ENCODE results near the gene CD300C.

CD300C gene

GRCh38 chr17:74527081-74527480 is 18.8 kb downstream of the CD300C start:
- peaks cover 0 to 13% (median 3%) of the 10 kb centered on the region in 5 experiments for H3K9me3 ChIP-seq (ENCODE audit: control extremely low read depth in 1 of 5, control insufficient read depth in 4 of 5, insufficient read depth in 2 of 5, low read depth in 1 of 5, low read length in 4 of 5)
- CTCF ChIA-PET = interaction anchor here (1.0 to 2.5 kb wide), 5 partner anchors 16 to 164 kb away, joined by 3 to 14 read pairs (median 4); no protein-coding TSS in a partner anchor
- H3K4me1 ChIP-seq (ENCODE audit: control extremely low read depth in 1 of 4, control insufficient read depth in 4 of 4, insufficient read depth in 4 of 4, low read length in 3 of 4) = peaks cover 3 to 31% (median 26%) of the 10 kb centered on the region in 4 experiments
- no peak for DNase-seq
- 93% methylated on average over 4 of the region's 5 CpGs for WGBS (ENCODE audit: insufficient coverage)
- H3K27ac ChIP-seq (ENCODE audit: insufficient read depth in 1 of 2, low read depth in 1 of 2, low read length in 2 of 2, poor library complexity in 1 of 2, severe bottlenecking in 2 of 2) = no peak overlapping the region
- no peak overlapping the region for H3K4me3 ChIP-seq (ENCODE audit: control insufficient read depth in 1 of 7, extremely low read depth in 1 of 7, insufficient read depth in 4 of 7, low read depth in 2 of 7, low read length in 6 of 7)
- H3K27me3 ChIP-seq (replicated peaks in 2 of 5; ENCODE audit: control insufficient read depth in 4 of 5, insufficient read depth in 5 of 5, low read length in 4 of 5) = no peaks in the 10 kb centered on the region
- H3K36me3 ChIP-seq (ENCODE audit: control insufficient read depth in 4 of 4, insufficient read depth in 4 of 4, low read length in 3 of 4) = no peaks in the 10 kb centered on the region
- POLR2A ChIA-PET = no interaction called here

DNA sequence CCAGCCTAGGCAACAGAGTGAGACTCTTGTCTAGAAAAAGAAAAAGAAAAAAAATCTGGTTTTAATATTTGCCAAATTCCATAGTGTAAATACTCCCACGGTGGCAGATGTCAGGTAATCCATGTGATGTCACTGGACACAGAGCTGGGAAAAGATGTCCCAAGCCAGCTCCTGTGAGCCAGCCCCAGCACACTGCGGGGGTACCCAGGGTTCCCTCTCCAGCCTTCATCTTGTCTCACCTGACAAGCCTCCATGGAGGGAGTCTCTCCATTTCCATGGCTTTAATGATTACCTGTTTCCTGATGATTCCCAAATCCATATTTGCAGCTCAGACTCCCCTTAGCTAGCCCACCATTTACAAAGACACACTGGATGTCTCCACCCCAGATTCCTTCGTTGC is 19.2 kb downstream of the CD300C start:
- no peak overlapping the region for H3K4me3 ChIP-seq (ENCODE audit: control insufficient read depth in 1 of 7, extremely low read depth in 1 of 7, insufficient read depth in 4 of 7, low read depth in 2 of 7, low read length in 6 of 7)
- no peak overlapping the region for H3K27ac ChIP-seq (ENCODE audit: insufficient read depth in 1 of 2, low read depth in 1 of 2, low read length in 2 of 2, poor library complexity in 1 of 2, severe bottlenecking in 2 of 2)
- peaks cover 0 to 13% (median 3%) of the 10 kb centered on the region in 5 experiments for H3K9me3 ChIP-seq (ENCODE audit: control extremely low read depth in 1 of 5, control insufficient read depth in 4 of 5, insufficient read depth in 2 of 5, low read depth in 1 of 5, low read length in 4 of 5)
- WGBS (ENCODE audit: insufficient coverage) = 91% methylated on average over 1 of the region's 3 CpGs
- H3K27me3 ChIP-seq (replicated peaks in 2 of 5; ENCODE audit: control insufficient read depth in 4 of 5, insufficient read depth in 5 of 5, low read length in 4 of 5) = no peaks in the 10 kb centered on the region
- H3K4me1 ChIP-seq (ENCODE audit: control extremely low read depth in 1 of 4, control insufficient read depth in 4 of 4, insufficient read depth in 4 of 4, low read length in 3 of 4) = peaks cover under 1 to 31% (median 26%) of the 10 kb centered on the region in 4 experiments
- ChIA-PET POLR2A (no interaction called here), CTCF (interaction anchor here (1.0 to 2.5 kb wide), 6 partner anchors 16 to 164 kb away, joined by 3 to 14 read pairs (median 4); no protein-coding TSS in a partner anchor)
- DNase-seq = no peak
- H3K36me3 ChIP-seq (ENCODE audit: control insufficient read depth in 4 of 4, insufficient read depth in 4 of 4, low read length in 3 of 4) = no peaks in the 10 kb centered on the region

DNA sequence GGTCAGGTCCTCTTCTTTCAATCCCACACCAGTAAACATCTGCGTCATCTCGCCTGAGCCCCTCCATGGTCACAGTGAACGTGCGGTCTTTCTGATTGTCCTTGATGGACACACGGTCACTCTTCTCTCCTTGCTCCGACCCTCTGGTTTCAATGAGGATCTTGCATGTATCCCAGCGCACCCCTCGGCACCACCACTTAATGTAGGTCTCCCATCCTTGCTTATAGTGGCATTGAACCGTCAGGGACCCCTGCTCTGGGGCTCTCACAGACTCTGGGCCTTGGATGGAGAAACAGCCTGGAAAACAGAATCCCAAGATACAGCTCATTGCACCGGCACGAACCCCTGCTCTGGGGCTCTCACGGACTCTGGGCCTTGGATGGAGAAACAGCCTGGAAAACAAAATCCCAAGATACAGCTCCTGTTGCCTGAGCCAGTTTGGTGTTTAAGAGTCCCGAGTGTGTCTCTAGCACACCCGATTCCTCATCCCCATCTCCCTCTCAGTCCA is 20.1 kb downstream of the CD300C start:
- WGBS (ENCODE audit: insufficient coverage) = 96% methylated on average over 14 of the region's 14 CpGs
- no peak overlapping the region for H3K4me3 ChIP-seq (ENCODE audit: control insufficient read depth in 1 of 7, extremely low read depth in 1 of 7, insufficient read depth in 4 of 7, low read depth in 2 of 7, low read length in 6 of 7)
- H3K36me3 ChIP-seq (ENCODE audit: control insufficient read depth in 4 of 4, insufficient read depth in 4 of 4, low read length in 3 of 4) = no peaks in the 10 kb centered on the region
- no peak for DNase-seq
- no peaks in the 10 kb centered on the region for H3K27me3 ChIP-seq (replicated peaks in 2 of 5; ENCODE audit: control insufficient read depth in 4 of 5, insufficient read depth in 5 of 5, low read length in 4 of 5)
- peaks cover 0 to 31% (median 26%) of the 10 kb centered on the region in 4 experiments for H3K4me1 ChIP-seq (ENCODE audit: control extremely low read depth in 1 of 4, control insufficient read depth in 4 of 4, insufficient read depth in 4 of 4, low read length in 3 of 4)
- ChIA-PET CTCF (interaction anchor here (1.0 to 2.5 kb wide), 6 partner anchors 15 to 163 kb away, joined by 3 to 14 read pairs (median 4); no protein-coding TSS in a partner anchor), POLR2A (interaction anchor here (0.6 kb wide), 1 partner anchor 84 kb away, joined by 7 read pairs; no protein-coding TSS in a partner anchor)
- no peak overlapping the region for H3K27ac ChIP-seq (ENCODE audit: insufficient read depth in 1 of 2, low read depth in 1 of 2, low read length in 2 of 2, poor library complexity in 1 of 2, severe bottlenecking in 2 of 2)
- H3K9me3 ChIP-seq (ENCODE audit: control extremely low read depth in 1 of 5, control insufficient read depth in 4 of 5, insufficient read depth in 2 of 5, low read depth in 1 of 5, low read length in 4 of 5) = peaks cover 0 to 13% (median 3%) of the 10 kb centered on the region in 5 experiments

DNA sequence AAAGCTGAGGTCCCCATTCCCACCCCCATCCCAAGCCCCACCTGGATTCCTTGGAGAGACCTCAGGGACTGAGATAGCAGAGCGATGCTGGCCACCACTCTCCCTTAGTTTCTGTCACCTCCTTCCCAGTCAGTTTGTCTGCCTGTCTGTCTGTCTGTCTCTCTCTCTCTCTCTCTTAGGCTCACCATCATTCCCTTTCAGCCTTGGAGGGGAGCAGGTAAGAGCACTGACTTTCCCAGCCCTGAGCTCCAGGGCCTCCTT is 20.5 kb downstream of the CD300C start:
- no peak for DNase-seq
- ChIA-PET CTCF (interaction anchor here (1.2 to 2.5 kb wide), 2 partner anchors 146 to 157 kb away, joined by 3 to 14 read pairs; no protein-coding TSS in a partner anchor), POLR2A (interaction anchor here (0.6 kb wide), 1 partner anchor 84 kb away, joined by 7 read pairs; no protein-coding TSS in a partner anchor)
- Histone ChIP-seq H3K9me3 (ENCODE audit: control extremely low read depth in 1 of 5, control insufficient read depth in 4 of 5, insufficient read depth in 2 of 5, low read depth in 1 of 5, low read length in 4 of 5) (peaks cover 0 to 13% (median 3%) of the 10 kb centered on the region in 5 experiments), H3K4me3 (ENCODE audit: control insufficient read depth in 1 of 7, extremely low read depth in 1 of 7, insufficient read depth in 4 of 7, low read depth in 2 of 7, low read length in 6 of 7) (no peak overlapping the region), H3K27me3 (replicated peaks in 2 of 5; ENCODE audit: control insufficient read depth in 4 of 5, insufficient read depth in 5 of 5, low read length in 4 of 5) (no peaks in the 10 kb centered on the region), H3K36me3 (ENCODE audit: control insufficient read depth in 4 of 4, insufficient read depth in 4 of 4, low read length in 3 of 4) (no peaks in the 10 kb centered on the region), H3K27ac (ENCODE audit: insufficient read depth in 1 of 2, low read depth in 1 of 2, low read length in 2 of 2, poor library complexity in 1 of 2, severe bottlenecking in 2 of 2) (no peak overlapping the region), H3K4me1 (ENCODE audit: control extremely low read depth in 1 of 4, control insufficient read depth in 4 of 4, insufficient read depth in 4 of 4, low read length in 3 of 4) (peaks cover 0 to 33% (median 30%) of the 10 kb centered on the region in 4 experiments)
- WGBS (ENCODE audit: insufficient coverage) = 100% methylated on average over 1 of the region's 1 CpG

GRCh38 chr17:74524653-74525464 is 21.1 kb downstream of the CD300C start:
- Histone ChIP-seq H3K36me3 (ENCODE audit: control insufficient read depth in 4 of 4, insufficient read depth in 4 of 4, low read length in 3 of 4) (no peaks in the 10 kb centered on the region), H3K27me3 (replicated peaks in 2 of 5; ENCODE audit: control insufficient read depth in 4 of 5, insufficient read depth in 5 of 5, low read length in 4 of 5) (no peaks in the 10 kb centered on the region), H3K27ac (ENCODE audit: insufficient read depth in 1 of 2, low read depth in 1 of 2, low read length in 2 of 2, poor library complexity in 1 of 2, severe bottlenecking in 2 of 2) (no peak overlapping the region), H3K4me1 (ENCODE audit: control extremely low read depth in 1 of 4, control insufficient read depth in 4 of 4, insufficient read depth in 4 of 4, low read length in 3 of 4) (peaks cover 0 to 38% (median 34%) of the 10 kb centered on the region in 4 experiments), H3K9me3 (ENCODE audit: control extremely low read depth in 1 of 5, control insufficient read depth in 4 of 5, insufficient read depth in 2 of 5, low read depth in 1 of 5, low read length in 4 of 5) (peaks cover 0 to 13% (median 3%) of the 10 kb centered on the region in 5 experiments), H3K4me3 (ENCODE audit: control insufficient read depth in 1 of 7, extremely low read depth in 1 of 7, insufficient read depth in 4 of 7, low read depth in 2 of 7, low read length in 6 of 7) (no peak overlapping the region)
- ChIA-PET CTCF (interaction anchor here (1.2 to 2.5 kb wide), 3 partner anchors 68 to 156 kb away, joined by 3 to 14 read pairs (median 3); no protein-coding TSS in a partner anchor), POLR2A (no interaction called here)
- 89% methylated on average over 6 of the region's 11 CpGs for WGBS (ENCODE audit: insufficient coverage)
- DNase-seq = no peak

DNA sequence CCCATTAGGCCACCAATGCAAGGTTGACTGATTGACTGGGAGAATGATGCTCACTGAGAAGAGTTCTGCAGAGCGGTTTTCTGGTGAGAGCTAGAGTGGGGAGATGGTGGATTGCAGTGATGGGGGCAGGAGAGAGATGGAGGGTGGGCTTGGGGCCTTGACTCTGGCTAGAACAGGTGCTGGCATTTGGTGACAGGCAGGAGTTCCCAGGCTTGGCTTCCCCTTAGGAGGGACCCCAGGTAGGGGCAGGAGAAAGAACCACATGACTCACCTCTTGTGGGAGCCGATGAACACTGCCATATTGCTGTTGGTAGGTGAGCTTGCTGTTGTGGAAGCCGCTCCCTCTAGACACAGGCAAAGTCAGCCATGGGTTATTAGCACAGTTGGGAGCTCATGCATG is 22.6 kb downstream of the CD300C start:
- 100% methylated on average over 3 of the region's 3 CpGs for WGBS (ENCODE audit: insufficient coverage)
- no peaks in the 10 kb centered on the region for H3K27me3 ChIP-seq (replicated peaks in 2 of 5; ENCODE audit: control insufficient read depth in 4 of 5, insufficient read depth in 5 of 5, low read length in 4 of 5)
- peaks cover 0 to 43% (median 40%) of the 10 kb centered on the region in 4 experiments for H3K4me1 ChIP-seq (ENCODE audit: control extremely low read depth in 1 of 4, control insufficient read depth in 4 of 4, insufficient read depth in 4 of 4, low read length in 3 of 4)
- peaks cover 0 to 16% (median 3%) of the 10 kb centered on the region in 5 experiments for H3K9me3 ChIP-seq (ENCODE audit: control extremely low read depth in 1 of 5, control insufficient read depth in 4 of 5, insufficient read depth in 2 of 5, low read depth in 1 of 5, low read length in 4 of 5)
- no peaks in the 10 kb centered on the region for H3K36me3 ChIP-seq (ENCODE audit: control insufficient read depth in 4 of 4, insufficient read depth in 4 of 4, low read length in 3 of 4)
- DNase-seq = no peak
- H3K27ac ChIP-seq (ENCODE audit: insufficient read depth in 1 of 2, low read depth in 1 of 2, low read length in 2 of 2, poor library complexity in 1 of 2, severe bottlenecking in 2 of 2) = no peak overlapping the region
- ChIA-PET CTCF (interaction anchor here (0.9 to 1.7 kb wide), 3 partner anchors 9 to 66 kb away, joined by 3 to 4 read pairs (median 3); no protein-coding TSS in a partner anchor), POLR2A (no interaction called here)
- no peak overlapping the region for H3K4me3 ChIP-seq (ENCODE audit: control insufficient read depth in 1 of 7, extremely low read depth in 1 of 7, insufficient read depth in 4 of 7, low read depth in 2 of 7, low read length in 6 of 7)
